LNCaP clone FGC (cell line): ENCODE measurements around the gene ZBTB8A.
"Not testable (repeated sequence)": the region's sequence is repeated elsewhere in the genome, so short reads cannot be mapped to it uniquely, and the experiment has no call there.

Experiments
- DNase-seq: peaks from one replicate; pipeline ENCODE4 v3.0.0-alpha.2; 2011; ENCODE audit warnings: low read depth
- H3K4me3 ChIP-seq: 2 replicates; pipeline ENCODE4 v1.5.1; 2011; ENCODE audit warnings: mild to moderate bottlenecking, low read depth, low read length, control low read depth
- TF ChIP-seq, protein P1 (sequence below): IDR thresholded peaks from 2 replicates; pipeline ENCODE4 v1.5.1; 2012; ENCODE audit warnings: mild to moderate bottlenecking; ENCODE audit not compliant: control insufficient read depth, insufficient read depth; ENCODE audit errors: extremely low read depth

Gene ZBTB8A

DNA sequence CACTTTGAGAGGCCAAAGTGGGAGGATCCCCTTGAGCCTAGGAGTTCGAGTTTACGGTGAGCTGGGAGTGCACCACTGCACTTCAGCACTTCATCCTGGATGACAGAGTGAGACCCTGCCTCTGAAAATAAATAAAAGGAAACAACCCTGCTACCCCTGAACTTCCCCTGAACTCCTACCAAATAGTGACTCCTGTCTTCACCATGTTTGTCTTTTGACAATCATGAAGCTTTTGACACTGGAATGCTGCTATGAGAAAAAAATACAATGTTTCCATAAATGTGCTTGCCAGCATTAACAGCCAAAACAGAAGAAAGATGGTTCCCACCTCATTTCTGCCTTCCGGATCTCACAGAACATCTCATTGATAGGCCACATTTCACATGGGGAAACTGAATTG is 10.4 kb downstream of the ZBTB8A start:
- TF ChIP-seq, protein P1, sequence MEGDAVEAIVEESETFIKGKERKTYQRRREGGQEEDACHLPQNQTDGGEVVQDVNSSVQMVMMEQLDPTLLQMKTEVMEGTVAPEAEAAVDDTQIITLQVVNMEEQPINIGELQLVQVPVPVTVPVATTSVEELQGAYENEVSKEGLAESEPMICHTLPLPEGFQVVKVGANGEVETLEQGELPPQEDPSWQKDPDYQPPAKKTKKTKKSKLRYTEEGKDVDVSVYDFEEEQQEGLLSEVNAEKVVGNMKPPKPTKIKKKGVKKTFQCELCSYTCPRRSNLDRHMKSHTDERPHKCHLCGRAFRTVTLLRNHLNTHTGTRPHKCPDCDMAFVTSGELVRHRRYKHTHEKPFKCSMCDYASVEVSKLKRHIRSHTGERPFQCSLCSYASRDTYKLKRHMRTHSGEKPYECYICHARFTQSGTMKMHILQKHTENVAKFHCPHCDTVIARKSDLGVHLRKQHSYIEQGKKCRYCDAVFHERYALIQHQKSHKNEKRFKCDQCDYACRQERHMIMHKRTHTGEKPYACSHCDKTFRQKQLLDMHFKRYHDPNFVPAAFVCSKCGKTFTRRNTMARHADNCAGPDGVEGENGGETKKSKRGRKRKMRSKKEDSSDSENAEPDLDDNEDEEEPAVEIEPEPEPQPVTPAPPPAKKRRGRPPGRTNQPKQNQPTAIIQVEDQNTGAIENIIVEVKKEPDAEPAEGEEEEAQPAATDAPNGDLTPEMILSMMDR: no peak
- DNase-seq: no peak
- H3K4me3 ChIP-seq: no peak overlapping the region

DNA sequence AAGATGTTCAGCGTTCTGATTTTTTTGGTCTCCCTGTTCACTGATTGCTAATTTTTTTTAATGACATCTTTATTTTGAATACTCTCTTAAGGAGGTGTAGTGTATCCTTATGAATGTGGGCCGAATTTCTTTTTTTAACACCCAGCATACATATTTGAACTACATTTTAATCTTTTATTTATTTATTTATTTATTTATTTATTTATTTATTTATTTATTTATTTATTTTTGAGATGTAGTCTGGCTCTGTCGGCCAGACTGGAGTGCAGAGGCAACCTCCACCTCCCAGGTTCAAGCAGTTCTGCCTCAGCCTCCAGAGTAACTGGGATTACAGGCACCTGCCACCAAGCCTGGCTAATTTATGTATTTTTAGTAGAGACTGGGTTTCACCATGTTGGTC is 15.1 kb downstream of the ZBTB8A start:
- no peak overlapping the region for H3K4me3 ChIP-seq
- no peak for DNase-seq
- TF ChIP-seq, protein P1: no peak

DNA sequence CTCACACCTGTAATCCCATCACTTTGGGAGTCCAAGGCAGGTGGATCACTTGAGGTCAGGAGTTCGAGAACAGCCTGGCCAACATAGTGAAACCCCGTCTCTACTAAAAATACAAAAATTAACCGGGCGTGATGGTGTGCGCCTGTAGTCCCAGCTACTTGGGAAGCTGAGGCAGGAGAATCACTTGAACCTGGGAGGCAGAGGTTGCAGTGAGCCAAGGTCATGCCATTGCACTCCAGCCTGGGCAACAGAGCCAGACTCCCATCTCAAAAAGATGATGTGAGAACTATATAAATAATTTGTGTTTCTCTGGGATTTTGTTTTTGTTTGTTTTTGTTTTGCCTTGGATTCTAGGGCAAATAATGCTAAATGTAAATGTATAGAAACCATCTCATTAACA is 17.8 kb downstream of the ZBTB8A start:
- DNase-seq, H3K4me3 ChIP-seq: not testable (repeated sequence)

DNA sequence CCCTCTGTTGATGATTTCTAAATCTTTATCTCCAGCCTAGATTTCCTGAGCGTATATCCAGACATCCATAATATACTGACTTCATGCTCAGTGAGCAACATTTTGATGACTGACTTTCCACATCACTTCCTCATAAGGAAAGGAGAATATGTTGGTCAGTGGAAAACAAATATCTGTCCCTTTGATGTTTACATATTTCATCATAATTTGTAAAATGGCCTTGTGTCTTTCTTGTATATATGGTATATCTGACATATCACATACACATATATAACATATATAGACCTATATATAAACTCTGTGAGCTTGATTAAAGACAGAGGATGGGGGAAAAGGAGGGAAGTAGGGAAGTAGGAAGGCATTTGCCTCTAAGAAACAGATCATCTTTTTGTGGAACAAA is 18.6 kb downstream of the ZBTB8A start:
- no peak for DNase-seq
- H3K4me3 ChIP-seq: no peak overlapping the region

DNA sequence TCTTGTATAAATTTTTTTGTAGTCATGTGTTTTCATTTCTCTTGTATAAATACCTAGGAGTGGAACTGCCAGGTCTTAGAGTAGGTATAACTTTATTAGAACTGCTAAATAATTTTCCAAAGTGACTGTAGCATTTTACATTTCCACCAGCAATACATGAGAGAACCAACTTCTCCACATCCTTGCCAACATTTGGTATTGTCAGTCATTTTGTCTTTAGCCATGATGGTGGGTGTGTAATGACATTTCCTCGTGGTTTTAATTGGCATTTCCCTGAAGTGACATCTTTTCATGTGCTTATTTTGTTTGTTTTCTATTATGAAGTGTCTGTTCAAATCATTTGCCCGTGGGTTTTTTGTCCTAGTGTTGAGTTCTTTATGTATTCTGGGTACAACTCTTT is 29.7 kb downstream of the ZBTB8A start:
- TF ChIP-seq, protein P1: no peak
- DNase-seq: no peak

More for the DNA sequence above, 18.6 kb downstream of the ZBTB8A start:
- TF ChIP-seq, protein P1: no peak

DNA sequence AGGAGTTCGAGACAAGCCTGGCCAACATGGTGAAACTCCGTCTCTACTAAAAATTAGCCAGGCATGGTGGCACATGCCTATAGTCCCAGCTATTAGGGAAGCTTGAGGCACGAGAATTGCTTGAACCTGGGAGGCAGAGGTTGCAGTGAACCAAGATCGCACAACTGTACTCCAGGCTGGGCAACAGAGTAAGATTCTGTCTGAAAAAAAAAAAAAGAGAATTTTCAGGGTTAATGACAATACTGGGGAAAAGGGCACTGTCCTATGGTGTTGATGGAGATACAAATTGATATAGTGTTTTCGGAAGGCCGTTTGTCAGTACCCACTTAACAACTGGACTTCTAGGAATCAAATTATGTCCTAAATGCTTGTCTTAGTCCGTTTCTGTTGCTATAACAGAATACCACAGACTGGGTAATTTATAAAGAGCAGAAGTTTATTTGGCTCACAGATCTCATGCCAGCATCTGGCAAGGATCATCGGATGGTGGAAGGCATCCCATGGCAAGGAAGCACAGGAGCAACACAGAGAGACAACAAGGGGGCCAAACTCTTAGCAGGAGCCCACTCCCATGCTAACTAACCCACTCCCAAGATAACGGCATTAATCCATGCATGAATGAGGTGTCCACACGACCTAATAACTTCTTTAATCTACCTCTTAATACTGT is 41.3 kb downstream of the ZBTB8A start:
- no peak for DNase-seq
- no peak overlapping the region for H3K4me3 ChIP-seq
- TF ChIP-seq, protein P1: no peak

More for the DNA sequence above, 29.7 kb downstream of the ZBTB8A start:
- H3K4me3 ChIP-seq: no peak overlapping the region

DNA sequence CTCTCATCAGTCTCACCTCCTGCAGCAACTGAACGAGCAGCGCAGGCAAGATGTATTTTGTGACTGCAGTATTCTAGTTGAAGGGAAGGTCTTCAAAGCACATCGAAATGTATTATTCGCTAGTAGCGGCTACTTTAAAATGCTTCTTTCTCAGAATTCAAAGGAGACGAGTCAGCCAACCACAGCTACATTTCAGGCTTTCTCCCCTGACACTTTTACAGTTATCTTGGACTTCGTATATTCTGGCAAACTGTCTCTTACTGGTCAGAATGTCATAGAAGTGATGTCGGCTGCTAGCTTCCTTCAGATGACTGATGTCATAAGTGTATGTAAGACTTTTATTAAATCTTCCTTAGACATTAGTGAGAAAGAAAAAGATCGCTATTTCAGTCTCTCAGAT is 53.7 kb downstream of the ZBTB8A start:
- DNase-seq: no peak
- no peak overlapping the region for H3K4me3 ChIP-seq
- TF ChIP-seq, protein P1: no peak
